Caco-2 (cell line): ENCODE data around the gene CHID1. TPM values are rescaled to one million over a fixed set of nuclear protein-coding genes. Genes with fewer than 3 reads are reported as not detected.
A peak's percentile ranks its signal among the peaks of the same experiment; 100 is the strongest.

Experiments
- BruUV-seq: library from RNA; stranded (reverse); fragments of 400-500 nt; replicated peaks from 2 replicates; lab custom pipeline; 2021; lab: Mats Ljungman, UMichigan
- CTCF ChIA-PET: fragments of 300-600 bp; sonication (Branson Sonifier 250); formaldehyde crosslinking; loops from one replicate; lab custom pipeline; 2022; ENCODE audit warnings: antibody characterized with exemption; lab: Charles Lee
- POLR2A ChIA-PET: fragments of 300-600 bp; sonication (Branson Sonifier 250); formaldehyde crosslinking; loops from one replicate; lab custom pipeline; 2022; ENCODE audit warnings: antibody characterized with exemption; lab: Charles Lee
- DNase-seq, 2 experiments: peaks; one replicate each; pipeline versions ENCODE4 v3.0.0 to v3.0.0-alpha.2; 2020 to 2022
- H3K27me3 ChIP-seq: replicated peaks from 2 replicates; pipeline ENCODE4 v1.6.0; 2011; ENCODE audit warnings: low read length; ENCODE audit not compliant: control insufficient read depth, insufficient read depth
- H3K36me3 ChIP-seq: 2 replicates; pipeline ENCODE4 v1.5.1; 2011; ENCODE audit warnings: low read length; ENCODE audit not compliant: control insufficient read depth, insufficient read depth
- H3K4me1 ChIP-seq: fragments of 250-450 bp; sonication (Bioruptor Pico); 2 replicates; pipeline ENCODE4 v1.5.1; 2020; ENCODE audit warnings: mild to moderate bottlenecking
- H3K4me3 ChIP-seq: 2 replicates; pipeline ENCODE4 v1.5.1; 2011; ENCODE audit warnings: low read depth, mild to moderate bottlenecking, control low read depth, low read length
- H3K9me3 ChIP-seq: fragments of 250-450 bp; sonication (Bioruptor Pico); 2 replicates; pipeline ENCODE4 v1.5.1; 2020; ENCODE audit warnings: mild to moderate bottlenecking, moderate library complexity
- H3K27ac Mint-ChIP-seq: one replicate; pipeline ENCODE4 v1.8.0; 2022; ENCODE audit warnings: mixed read lengths; ENCODE audit not compliant: unreplicated experiment
- H3K27me3 Mint-ChIP-seq: one replicate; pipeline ENCODE4 v1.8.0; 2022; ENCODE audit warnings: mixed read lengths; ENCODE audit not compliant: insufficient read depth, unreplicated experiment
- H3K36me3 Mint-ChIP-seq: one replicate; pipeline ENCODE4 v1.8.0; 2022; ENCODE audit warnings: mild to moderate bottlenecking, mixed read lengths; ENCODE audit not compliant: insufficient read depth, unreplicated experiment
- H3K4me1 Mint-ChIP-seq: one replicate; pipeline ENCODE4 v1.8.0; 2022; ENCODE audit warnings: low read depth, mixed read lengths; ENCODE audit not compliant: unreplicated experiment
- H3K4me3 Mint-ChIP-seq: one replicate; pipeline ENCODE4 v1.8.0; 2022; ENCODE audit warnings: mild to moderate bottlenecking, moderate library complexity, mixed read lengths; ENCODE audit not compliant: unreplicated experiment
- H3K9me3 Mint-ChIP-seq: one replicate; pipeline ENCODE4 v1.8.0; 2022; ENCODE audit warnings: mixed read lengths; ENCODE audit not compliant: unreplicated experiment
- intact Hi-C: fragments of 100-400 bp; cut with micrococcal nuclease; formaldehyde crosslinking; loops from one replicate; pipeline ENCODE4 v1.10.0; 2022; ENCODE audit not compliant: unreplicated experiment
- total RNA-seq: library from RNA; stranded (reverse); gene quantifications from 2 replicates; pipeline ENCODE4 v1.2.3, GENCODE V29; 2022
- TF ChIP-seq, protein P1 (sequence below), 2 experiments: fragments of 200-600 bp in 1 of 2; IDR thresholded peaks; 1 replicate in 1 of 2; 2 replicates in 1 of 2; pipeline versions ENCODE4 v1.5.1 to v1.8.0; 2011 to 2022; ENCODE audit warnings: antibody characterized with exemption in 1 of 2, control low read depth in 1 of 2, inconsistent platforms in 1 of 2, low read depth in 1 of 2, low read length in 1 of 2, mild to moderate bottlenecking in 1 of 2, moderate library complexity in 1 of 2; ENCODE audit not compliant: insufficient read depth in 1 of 2, severe bottlenecking in 1 of 2, unreplicated experiment in 1 of 2

The CHID1 gene
- total RNA-seq, 1 experiment from 2014 or later = 180 TPM

DNA sequence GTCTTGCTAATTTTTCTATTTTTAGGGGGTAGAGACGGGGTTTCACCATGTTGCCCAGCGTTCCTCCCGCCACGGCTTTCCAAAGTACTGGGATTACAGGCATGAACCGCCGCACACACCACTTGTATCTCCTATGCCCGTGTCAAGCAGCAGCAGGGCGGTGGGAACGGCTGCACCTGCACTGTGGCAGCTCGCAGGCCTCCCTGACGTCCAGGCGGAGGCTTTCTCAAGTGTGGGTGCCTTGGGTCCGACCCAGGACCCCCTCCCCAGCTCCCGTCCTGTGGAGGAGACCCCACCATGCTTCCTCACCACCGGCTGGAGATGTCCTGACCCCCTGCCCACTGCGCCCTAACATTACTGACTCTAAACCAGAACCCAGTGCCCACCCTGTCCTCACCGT is 42.2 kb downstream of the CHID1 start:
- Mint-ChIP-seq H3K36me3 (peaks cover 93% of the 10 kb centered on the region), H3K27me3 (no peaks in the 10 kb centered on the region)
- intact Hi-C loops = no loop called here

DNA sequence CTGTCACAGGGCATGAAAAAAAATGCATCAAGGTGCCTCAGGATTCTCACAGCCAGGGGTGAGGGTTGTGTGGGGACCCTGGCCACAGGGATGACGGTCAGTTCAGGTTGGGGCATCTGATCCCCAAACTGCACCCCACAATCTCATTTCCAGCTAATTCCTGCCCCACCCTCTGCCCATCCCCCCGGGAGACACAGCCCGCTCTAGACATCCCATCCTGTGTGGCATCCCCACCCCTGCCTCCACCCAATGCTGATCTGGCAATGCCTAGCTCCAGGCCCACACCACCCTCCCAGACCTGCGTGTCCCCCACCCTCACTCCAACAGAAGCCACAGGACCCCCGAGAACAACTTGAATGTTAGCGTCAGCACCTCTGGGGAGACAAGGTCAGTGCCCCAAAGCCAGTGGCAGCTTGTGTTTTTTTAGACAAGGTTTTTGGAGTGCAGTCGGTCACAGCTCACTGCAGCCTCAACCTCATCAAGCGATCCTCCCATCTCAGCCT is 42.7 kb downstream of the CHID1 start:
- TF ChIP-seq, protein P1, sequence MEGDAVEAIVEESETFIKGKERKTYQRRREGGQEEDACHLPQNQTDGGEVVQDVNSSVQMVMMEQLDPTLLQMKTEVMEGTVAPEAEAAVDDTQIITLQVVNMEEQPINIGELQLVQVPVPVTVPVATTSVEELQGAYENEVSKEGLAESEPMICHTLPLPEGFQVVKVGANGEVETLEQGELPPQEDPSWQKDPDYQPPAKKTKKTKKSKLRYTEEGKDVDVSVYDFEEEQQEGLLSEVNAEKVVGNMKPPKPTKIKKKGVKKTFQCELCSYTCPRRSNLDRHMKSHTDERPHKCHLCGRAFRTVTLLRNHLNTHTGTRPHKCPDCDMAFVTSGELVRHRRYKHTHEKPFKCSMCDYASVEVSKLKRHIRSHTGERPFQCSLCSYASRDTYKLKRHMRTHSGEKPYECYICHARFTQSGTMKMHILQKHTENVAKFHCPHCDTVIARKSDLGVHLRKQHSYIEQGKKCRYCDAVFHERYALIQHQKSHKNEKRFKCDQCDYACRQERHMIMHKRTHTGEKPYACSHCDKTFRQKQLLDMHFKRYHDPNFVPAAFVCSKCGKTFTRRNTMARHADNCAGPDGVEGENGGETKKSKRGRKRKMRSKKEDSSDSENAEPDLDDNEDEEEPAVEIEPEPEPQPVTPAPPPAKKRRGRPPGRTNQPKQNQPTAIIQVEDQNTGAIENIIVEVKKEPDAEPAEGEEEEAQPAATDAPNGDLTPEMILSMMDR (IDR thresholded peaks at IDR 0.05; ENCODE audit: insufficient read depth in 1 of 2, low read depth in 1 of 2, low read length in 1 of 2, severe bottlenecking in 1 of 2, unreplicated experiment in 1 of 2) = no peak
- H3K27me3 Mint-ChIP-seq = no peaks in the 10 kb centered on the region
- BruUV-seq = no TSS peak
- CTCF ChIA-PET = interaction anchor here (0.7 kb wide), 1 partner anchor 208 kb away, joined by 4 read pairs; no protein-coding TSS in a partner anchor
- H3K4me3 Mint-ChIP-seq = no peak overlapping the region
- no peaks in the 10 kb centered on the region for H3K9me3 Mint-ChIP-seq
- intact Hi-C loops = no loop called here
- Histone ChIP-seq H3K4me1 (no peaks in the 10 kb centered on the region), H3K27me3 (no peaks in the 10 kb centered on the region), H3K9me3 (no peaks in the 10 kb centered on the region), H3K4me3 (no peak overlapping the region), H3K36me3 (no peaks in the 10 kb centered on the region; the same call in 1 of the 2 replicates)
- H3K36me3 Mint-ChIP-seq = peaks cover 95% of the 10 kb centered on the region
- no peak overlapping the region for H3K27ac Mint-ChIP-seq
- DNase-seq = no peak
- POLR2A ChIA-PET = no interaction called here
- no peaks in the 10 kb centered on the region for H3K4me1 Mint-ChIP-seq

More for the DNA sequence above, 42.2 kb downstream of the CHID1 start:
- TF ChIP-seq, protein P1 (IDR thresholded peaks at IDR 0.05; ENCODE audit: insufficient read depth in 1 of 2, low read depth in 1 of 2, low read length in 1 of 2, severe bottlenecking in 1 of 2, unreplicated experiment in 1 of 2) = no peak
- Histone ChIP-seq H3K36me3 (no peaks in the 10 kb centered on the region; the same call in 1 of the 2 replicates), H3K9me3 (no peaks in the 10 kb centered on the region), H3K4me3 (no peak overlapping the region), H3K4me1 (no peaks in the 10 kb centered on the region), H3K27me3 (no peaks in the 10 kb centered on the region)
- no peak overlapping the region for H3K4me3 Mint-ChIP-seq
- no peak for DNase-seq
- H3K9me3 Mint-ChIP-seq = no peaks in the 10 kb centered on the region
- ChIA-PET CTCF (no interaction called here), POLR2A (no interaction called here)
- BruUV-seq = TSS peak; percentile 30
- no peak overlapping the region for H3K27ac Mint-ChIP-seq
- no peaks in the 10 kb centered on the region for H3K4me1 Mint-ChIP-seq

DNA sequence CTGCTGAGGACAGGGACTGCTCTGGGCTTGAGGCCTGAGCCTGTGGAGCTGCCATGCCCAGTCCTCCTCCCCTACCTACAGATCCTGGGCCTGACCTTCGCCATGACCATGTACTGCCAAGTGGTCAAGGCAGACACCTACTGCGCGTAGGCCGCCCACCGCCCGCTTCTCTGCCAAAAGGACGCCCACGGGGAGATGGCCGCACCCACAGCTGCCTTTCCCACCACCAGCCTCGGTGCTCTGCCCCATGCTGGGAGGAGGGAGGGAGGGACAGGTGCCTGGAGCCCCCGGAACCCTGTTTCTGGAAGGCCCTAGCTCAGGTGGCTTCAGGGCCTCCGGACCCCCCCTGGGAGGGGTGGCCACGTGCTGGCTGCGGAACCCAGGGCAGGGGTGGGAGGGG is 44.1 kb downstream of the CHID1 start:
- Histone ChIP-seq H3K4me3 (no peak overlapping the region), H3K36me3 (no peaks in the 10 kb centered on the region; the same call in 1 of the 2 replicates), H3K27me3 (no peaks in the 10 kb centered on the region), H3K9me3 (no peaks in the 10 kb centered on the region), H3K4me1 (no peaks in the 10 kb centered on the region)
- CTCF ChIA-PET = no interaction called here
- H3K9me3 Mint-ChIP-seq = no peaks in the 10 kb centered on the region
- intact Hi-C loops = no loop called here
- TF ChIP-seq, protein P1 (IDR thresholded peaks at IDR 0.05; ENCODE audit: insufficient read depth in 1 of 2, low read depth in 1 of 2, low read length in 1 of 2, severe bottlenecking in 1 of 2, unreplicated experiment in 1 of 2) = no peak
- H3K27me3 Mint-ChIP-seq = no peaks in the 10 kb centered on the region
- H3K4me1 Mint-ChIP-seq = no peaks in the 10 kb centered on the region
- H3K27ac Mint-ChIP-seq = no peak overlapping the region
- DNase-seq = no peak
- peaks cover 95% of the 10 kb centered on the region for H3K36me3 Mint-ChIP-seq
- H3K4me3 Mint-ChIP-seq = no peak overlapping the region
- POLR2A ChIA-PET = interaction anchor here (0.8 kb wide), 1 partner anchor 10 kb away, joined by 8 read pairs; no protein-coding TSS in a partner anchor
- no TSS peak for BruUV-seq
